HG03378 (cell line): ENCODE measurements around the gene CFAP20DC.
"Not testable (repeated sequence)": the region's sequence is repeated elsewhere in the genome, so short reads cannot be mapped to it uniquely, and the experiment has no call there.

Source experiments
- ATAC-seq: cut with Tn5 transposase; IDR thresholded peaks from one replicate; pipeline ENCODE4 v1.9.1; 2021; ENCODE audit warnings: mild to moderate bottlenecking, moderate library complexity; ENCODE audit not compliant: unreplicated experiment

Gene CFAP20DC

DNA sequence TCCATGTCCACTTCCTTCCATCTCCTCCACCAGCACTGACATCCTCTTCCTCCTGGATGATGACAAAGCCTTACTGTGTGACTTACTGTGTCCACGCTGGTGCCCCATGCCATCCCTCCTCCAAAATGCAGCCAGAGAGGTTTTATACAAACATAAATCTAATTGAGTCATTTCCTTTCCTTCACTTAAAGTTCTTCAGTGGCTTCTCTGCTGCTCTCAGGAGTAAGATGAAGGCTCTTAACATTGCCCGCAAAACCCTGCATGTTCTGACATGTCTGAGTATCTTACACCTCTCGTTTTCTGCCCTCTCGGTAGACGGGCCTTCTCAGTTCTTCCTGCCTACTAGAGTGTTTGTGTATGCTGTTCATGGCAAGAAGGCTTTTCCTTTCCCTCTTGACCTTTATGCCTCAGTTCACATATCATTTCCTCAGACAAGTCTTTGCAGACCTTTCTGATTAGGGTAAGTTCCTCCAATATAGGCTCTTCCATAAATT is 175.5 kb downstream of the CFAP20DC start:
- peak; percentile 70 for ATAC-seq

DNA sequence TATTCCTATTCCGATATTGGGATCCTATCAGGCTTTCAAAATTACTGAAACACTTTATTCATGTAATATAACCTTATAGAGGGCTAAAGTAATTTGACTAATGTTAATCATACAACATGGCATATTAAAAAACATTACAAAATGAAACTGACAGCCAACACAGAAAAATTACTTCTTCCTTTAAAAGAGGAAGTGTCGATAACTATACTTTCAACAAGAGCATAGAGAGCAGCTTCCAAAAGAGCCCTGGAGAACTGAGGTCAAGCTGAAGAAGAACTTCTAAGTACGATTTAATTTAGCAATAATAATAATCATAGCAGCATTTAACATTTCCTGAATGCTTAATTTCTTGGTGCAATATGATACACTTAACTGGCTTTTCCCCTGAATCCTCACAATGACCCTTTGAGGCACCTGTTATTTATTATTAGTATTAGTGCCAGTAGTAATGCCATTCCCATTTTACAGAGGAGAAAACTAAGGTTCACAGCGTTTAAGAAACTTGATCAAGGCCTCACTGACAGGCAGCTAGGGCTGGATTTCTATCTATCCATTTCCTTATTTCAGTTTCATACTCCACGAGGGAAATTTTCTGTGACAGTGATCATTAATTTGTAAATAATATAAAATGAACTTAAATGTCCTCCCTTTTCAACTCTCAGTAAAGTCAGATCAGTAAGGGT is 181.6 kb downstream of the CFAP20DC start:
- ATAC-seq = peak; percentile 59

DNA sequence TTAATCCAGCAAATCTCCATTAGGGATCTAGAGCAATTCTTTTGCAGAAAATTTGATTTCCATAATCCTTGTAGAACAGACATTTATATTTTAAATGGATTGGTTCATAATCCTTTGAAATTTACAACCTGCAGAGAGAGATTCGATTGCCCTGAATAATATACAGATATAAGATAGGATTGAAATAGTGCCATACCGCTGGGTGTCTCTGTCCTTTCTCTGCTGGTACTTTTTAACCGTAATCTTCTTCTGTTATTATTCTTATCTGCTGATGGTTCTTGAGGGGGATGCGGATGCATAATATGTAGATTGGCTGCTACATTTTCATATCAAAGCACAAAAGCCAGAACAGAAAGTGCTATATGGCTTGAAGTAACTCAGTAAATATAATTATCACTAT is 182.2 kb downstream of the CFAP20DC start:
- ATAC-seq = no peak

DNA sequence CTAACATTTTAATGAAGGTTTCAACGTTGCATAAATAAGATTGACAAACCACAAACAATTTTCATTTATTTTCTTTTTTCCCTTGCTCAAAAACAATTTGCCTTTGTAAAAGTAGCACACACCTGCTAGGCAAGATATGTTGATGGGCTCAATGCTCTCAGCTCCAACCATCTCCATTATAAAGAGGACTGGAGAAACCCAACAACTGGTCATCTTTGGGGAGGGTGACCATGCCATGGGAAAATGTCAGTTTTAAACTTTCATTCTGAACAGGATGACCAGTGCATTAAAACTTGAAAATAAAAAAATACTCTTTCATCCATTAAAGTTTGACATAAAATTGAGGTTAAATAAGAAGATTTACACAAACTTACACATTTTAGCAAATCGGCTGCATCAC is 183.7 kb downstream of the CFAP20DC start:
- no peak for ATAC-seq

DNA sequence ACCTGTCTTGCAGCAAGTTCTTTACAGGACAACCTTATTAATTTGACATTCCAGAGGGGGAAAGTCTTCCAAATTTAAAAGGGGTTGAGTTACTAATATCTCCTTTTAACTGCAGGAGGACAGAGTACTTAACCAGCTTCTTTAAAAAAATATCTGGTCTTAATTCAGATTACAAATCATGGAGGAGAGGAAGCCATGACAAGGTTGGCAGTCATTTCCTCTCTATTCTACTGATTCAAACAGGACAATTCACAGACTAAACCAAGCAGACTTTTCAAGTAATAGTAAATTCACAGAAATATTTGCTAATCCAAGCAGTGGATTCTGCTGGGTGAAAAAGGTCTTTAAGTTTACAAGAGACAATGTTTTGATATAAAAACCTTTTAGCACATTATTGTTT is 185.3 kb downstream of the CFAP20DC start:
- no peak for ATAC-seq

DNA sequence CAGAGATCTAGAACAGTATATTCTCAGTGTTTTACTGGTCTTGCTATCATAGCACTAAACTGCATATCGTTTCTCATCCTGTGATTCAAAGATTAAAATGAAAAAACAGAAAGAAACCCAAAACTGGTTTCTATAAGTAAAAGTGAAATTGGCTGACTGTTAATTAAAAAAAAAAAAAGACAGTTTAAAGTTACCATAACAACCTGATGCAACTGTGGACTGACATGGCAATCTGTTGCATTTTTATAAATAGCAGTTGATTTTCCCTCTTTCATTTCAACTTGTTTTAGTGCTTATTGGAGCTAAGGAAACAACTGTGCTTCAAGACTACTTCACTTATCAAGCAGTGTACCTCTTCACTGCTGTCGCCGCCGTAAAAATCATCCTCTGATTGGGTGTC is 186.6 kb downstream of the CFAP20DC start:
- no peak for ATAC-seq

DNA sequence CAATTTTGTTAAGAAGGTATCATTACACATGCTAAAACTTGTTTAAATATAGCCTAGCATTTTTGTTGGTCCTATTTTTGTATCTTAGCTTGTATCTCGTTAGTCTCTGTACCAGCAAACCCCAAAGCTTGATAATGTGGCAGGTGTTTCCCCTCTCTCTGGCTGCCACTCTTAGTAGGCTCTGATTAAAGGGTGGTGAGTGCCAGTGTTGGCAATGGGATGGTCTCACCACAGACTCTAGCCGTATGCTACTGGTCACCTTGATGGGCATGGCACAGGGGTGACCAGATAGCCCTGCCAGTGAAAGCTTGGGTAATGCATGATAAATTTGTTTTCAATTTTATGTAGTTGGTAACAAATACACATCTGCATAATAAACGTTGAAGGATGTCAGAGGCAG is 188.3 kb downstream of the CFAP20DC start:
- no peak for ATAC-seq

DNA sequence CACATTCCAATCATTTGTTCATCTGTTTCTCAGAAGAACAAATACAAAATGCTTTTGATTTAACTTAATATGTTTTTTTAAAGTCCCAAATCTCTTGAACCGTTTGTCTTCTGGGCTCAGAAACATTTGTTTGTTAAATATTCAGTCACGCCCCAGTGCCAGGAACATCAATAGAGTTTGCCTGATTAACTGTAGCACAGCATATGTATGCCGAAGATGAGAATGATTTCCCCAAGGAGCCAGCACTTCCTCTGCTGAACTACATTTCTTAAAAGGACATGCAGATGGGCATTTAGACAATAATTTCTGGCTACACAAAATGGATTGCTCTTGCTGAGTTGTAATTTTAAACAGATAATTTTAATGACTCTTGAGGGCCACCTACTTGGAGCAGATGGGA is 191.7 kb downstream of the CFAP20DC start:
- ATAC-seq = no peak

DNA sequence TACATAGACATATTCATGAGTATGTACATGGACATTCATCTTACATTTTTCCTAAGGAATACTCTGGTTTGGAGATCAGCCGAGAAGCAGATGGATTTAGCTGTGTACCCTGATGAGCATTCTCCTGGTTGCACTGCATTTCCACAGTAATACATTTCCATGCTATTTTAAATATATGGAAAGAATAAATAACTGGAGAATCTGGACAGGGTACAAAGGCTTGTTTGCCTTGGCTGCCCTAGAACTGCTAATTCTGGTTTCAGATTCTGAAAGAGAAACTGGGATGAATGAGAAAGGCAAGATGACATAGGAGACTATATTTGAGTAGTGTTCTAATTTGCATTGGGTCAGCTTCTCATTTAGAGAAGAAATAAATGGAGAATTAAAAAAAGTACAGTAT is 192.4 kb downstream of the CFAP20DC start:
- ATAC-seq = no peak

DNA sequence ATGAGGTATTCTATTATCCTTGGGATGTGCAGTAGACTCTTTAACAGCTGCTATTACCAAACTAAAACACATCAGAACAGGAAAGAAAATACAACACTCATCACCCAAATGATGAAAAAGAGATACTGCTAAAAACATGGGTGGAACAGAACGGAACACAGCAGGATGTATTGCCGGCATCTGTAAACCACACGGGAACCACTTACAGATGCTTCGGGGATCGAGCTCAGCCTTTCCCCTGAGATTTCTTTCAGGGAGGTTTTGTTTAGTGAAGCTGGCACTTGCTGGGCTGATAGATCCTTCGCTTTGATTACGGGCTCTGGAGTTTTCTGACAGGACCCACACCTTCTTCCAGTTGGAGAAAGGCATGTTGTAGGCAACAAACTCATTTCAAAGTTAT is 201.0 kb downstream of the CFAP20DC start:
- no peak for ATAC-seq

DNA sequence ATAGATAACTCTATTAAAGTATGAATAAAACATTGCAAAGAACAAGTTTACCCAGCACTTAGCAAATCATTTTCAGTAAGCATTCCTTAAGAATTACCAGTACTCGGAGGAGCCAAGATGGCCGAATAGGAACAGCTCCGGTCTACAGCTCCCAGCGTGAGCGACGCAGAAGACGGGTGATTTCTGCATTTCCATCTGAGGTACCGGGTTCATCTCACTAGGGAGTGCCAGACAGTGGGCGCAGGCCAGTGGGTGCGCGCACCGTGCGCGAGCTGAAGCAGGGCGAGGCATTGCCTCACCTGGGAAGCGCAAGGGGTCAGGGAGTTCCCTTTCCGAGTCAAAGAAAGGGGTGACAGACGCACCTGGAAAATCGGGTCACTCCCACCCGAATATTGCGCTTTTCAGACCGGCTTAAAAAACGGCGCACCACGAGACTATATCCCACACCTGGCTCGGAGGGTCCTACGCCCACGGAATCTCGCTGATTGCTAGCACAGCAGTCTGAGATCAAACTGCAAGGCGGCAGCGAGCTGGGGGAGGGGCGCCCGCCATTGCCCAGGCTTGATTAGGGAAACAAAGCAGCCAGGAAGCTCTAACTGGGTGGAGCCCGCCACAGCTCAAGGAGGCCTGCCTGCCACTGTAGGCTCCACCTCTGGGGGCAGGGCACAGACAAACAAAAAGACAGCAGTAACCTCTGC is 207.6 kb downstream of the CFAP20DC start:
- ATAC-seq = not testable (repeated sequence)

DNA sequence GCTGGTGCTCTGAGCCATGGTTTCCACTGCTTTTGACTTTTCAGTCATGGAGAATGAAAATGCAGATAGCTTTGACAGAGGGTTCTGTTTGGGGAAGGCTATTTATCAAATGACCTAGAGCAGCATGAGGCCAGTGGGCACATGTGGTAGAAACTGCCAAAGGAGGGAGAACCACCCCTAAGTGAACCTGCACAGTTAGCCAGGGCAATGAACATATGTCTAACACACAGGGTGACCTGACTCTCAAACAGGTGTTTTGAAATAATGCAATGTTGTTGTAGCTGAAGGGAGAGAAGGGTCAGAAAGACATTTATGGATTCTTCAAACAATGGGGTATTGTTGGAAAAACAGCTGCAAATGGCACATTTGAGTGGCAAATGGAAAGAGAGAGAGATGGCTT is 208.9 kb downstream of the CFAP20DC start:
- no peak for ATAC-seq

DNA sequence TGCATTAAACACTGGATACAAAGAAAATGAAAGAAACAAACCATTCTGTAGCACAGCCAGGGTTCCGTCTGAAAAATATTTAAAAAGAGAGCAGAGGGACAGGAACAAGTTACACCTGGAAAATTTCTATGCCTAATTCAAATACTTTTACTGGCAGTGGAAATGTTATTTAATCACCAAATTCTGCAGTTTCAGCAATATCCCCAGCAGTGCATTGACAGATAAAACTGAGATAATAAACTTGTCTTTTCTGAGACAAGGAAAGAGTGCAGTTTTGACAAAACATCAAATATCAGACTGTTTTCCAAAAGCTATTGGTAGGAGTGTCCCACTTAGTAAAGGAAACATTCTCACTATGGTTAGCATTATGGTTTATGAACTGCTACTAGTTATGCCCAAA is 209.9 kb downstream of the CFAP20DC start:
- ATAC-seq = no peak

DNA sequence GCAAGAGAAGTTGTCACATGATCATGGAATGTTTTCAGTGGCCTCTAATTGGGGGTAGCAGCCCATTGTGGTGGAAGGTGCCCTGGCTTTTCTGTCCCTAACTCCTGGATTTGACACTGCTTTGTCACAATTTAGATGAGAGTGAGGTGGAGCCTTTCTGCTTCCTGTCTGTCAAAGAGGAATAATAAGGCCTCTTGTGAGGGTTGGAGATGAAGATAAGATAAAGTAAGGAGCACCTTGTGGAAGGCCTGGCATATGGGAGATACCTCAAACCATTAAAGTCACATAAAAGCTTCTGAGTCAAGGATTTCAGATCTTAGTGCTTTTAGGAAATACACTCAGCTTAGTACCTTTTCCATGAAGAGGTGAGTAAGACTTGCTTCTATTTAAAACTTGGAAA is 210.6 kb downstream of the CFAP20DC start:
- ATAC-seq = no peak

DNA sequence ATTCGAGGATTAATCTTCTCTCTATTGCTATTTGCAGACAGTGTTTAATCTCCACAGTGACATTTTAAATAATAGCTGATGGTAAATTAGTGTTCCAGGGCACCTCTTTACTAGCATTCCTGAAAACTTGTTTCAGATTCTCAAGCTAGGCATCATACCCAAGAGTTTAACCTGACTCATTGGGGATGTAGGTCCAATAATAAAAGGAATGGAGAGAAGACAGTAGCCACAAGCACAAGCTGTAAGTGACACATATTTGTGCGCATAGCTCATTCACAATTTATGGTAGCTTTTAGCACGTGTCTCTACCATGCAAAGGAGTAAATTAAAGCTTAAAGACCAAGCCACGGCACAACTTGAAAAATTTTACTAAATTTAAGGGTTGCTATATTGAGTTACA is 212.0 kb downstream of the CFAP20DC start:
- ATAC-seq = no peak

DNA sequence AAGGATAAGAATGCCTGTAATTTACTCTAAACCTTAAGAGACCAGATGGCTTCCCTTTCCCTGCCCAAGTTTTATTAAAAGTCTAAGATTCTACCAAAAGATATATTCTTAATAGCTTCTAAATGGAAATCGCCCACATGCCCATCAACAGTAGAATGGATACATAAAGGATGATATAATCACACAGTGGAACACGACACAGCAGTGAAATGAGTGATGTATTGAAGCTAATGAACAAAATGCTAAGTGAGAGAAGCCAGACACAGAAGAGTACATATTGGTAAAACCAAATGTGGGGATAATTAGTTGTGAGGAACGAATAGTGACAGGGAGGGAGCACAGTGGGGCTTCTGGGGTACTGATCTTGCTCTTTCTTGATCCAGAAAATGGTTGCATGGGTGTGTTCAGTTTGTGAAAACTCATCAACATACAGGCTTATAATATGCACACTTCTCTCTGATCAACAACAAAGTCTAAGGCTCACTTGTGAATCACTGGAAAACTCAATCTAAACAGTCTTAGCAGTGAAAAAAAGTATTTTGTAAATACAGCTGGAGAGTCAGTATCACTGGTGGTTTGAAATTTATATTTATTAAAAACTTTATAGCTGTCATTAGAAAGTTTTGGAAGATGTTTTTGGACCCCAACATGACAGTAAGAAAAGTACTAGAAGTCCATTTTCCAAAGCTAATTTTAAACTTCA is 212.5 kb downstream of the CFAP20DC start:
- ATAC-seq = no peak

DNA sequence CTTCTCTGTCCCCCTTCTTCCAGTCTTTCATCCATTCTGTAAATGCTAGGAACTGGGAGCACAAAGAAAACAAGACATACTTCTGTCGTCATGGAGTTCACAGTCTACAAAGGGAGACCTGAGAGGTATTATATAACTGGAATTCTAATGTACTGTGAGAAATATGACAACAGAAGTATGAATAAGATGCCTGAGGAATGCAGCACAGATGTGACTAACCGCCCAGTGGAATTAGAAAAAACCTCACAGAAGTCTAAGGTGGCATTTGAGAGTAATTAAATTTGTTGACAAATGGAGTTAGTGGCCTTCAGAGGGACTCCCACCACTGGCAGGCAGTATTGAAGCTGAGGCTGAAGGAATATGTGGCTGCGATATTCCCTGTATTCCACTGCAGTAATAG is 214.7 kb downstream of the CFAP20DC start:
- ATAC-seq = no peak

DNA sequence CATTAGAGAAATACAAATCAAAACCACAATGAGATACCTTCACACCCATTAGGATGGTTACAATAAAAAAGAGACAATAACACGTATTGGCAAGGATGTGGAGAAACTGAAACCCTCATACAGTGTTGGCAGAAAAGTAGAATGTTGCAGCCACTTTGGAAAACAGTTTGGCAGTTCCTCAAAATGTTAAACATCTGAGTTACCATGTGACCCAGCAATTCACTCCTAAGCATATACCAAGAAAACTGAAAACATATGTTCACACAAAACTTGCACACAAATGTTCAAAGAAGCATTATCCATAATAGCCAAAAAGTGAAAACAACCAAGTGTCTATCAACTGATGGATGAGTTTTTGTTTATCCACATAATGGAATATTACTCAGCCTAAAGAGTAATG is 216.3 kb downstream of the CFAP20DC start:
- no peak for ATAC-seq

DNA sequence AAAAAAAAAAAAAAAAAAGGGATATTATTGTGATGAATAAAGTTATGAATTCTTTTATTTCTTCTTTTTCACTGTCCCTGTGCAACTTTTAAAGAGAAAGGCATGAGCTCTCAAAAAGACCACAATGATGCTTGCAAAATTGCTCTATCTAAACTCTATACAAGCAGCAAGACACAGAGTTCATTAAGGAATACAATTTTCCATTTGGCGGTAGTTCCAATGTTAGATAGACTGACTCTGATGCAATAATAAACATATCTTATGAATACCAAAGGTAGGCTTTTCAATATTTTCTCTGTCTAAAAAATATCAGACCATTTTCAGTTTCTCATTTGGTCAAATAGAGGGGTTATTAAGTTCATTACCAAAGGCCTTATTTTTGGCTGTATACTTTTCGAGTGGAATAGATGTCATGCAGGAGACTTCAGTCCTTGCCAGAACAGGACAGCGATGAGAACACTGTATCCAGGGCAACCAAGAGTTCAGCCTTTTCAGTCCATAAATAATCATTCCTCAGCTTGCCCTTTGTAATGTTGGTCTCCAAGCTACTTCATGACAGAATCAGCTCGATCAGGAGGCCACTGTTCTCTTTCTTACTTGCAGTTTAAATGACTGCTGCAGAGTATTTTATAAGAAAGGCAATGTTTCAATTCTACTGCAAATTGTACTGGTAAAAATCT is 220.4 kb downstream of the CFAP20DC start:
- no peak for ATAC-seq

DNA sequence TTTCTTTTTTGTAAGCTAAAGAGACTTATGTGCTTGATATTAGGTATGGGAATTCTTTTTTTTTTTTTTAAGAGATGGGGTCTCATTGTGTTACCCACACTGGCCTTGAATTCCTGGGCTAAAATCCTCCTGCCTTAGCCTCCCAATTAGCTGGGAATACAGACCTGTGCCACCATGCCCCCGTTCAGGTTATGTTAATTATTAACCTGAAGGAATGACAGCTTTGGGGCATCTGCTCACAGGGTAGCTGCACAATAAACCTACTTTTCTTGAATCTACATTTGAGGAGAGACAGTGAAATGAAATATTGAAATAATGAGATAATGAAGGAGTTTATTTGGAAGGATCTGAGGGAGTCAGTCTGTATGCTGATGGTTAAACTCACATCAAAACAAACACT is 225.0 kb downstream of the CFAP20DC start:
- no peak for ATAC-seq

DNA sequence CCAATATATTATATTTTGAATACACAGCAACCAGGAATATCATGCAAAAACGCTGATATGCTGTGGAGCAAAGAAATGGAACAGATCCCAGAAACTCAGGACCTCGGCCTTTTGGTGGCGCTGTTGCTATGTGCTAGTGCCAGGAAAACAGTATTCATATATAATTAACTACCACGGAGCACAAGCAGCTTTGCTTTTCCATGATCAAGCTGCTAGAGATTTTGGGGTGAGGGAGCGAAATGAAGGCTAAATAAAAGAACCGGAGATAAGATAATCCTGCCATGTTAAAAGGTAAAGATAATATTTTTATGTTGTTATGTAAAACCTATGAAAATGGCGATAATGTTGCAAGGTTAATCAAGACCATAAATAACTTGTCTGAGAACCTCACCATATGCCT is 225.5 kb downstream of the CFAP20DC start:
- no peak for ATAC-seq
